GM12874 (cell line): Measurements from ENCODE around the gene NAV3.

Source experiments
- TF ChIP-seq, protein P1 (sequence below): IDR thresholded peaks from 2 replicates; pipeline ENCODE4 v1.5.1; 2011; ENCODE audit warnings: low read depth, mild to moderate bottlenecking, control low read depth, low read length, moderate library complexity; ENCODE audit not compliant: insufficient read depth

The NAV3 gene

DNA sequence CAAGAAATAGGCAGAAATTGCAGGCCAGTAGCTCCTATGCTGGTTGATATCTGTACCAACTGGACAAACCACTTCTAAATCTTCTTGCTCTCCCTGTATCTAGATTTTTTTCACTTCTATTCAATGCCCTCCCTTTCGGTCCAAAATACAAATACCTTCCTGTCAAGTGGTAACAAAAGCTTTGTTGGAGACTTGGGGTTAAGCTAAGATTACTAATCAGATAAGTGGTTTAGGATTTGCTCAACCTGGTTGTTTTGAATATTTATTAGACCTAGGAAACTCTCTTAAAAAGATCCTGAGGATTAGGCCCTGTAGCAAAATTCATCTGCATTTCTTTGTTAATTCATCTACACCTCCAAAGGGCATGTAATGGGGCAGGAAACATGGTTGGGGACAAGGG is 410.1 kb downstream of the NAV3 start:
- TF ChIP-seq, protein P1, sequence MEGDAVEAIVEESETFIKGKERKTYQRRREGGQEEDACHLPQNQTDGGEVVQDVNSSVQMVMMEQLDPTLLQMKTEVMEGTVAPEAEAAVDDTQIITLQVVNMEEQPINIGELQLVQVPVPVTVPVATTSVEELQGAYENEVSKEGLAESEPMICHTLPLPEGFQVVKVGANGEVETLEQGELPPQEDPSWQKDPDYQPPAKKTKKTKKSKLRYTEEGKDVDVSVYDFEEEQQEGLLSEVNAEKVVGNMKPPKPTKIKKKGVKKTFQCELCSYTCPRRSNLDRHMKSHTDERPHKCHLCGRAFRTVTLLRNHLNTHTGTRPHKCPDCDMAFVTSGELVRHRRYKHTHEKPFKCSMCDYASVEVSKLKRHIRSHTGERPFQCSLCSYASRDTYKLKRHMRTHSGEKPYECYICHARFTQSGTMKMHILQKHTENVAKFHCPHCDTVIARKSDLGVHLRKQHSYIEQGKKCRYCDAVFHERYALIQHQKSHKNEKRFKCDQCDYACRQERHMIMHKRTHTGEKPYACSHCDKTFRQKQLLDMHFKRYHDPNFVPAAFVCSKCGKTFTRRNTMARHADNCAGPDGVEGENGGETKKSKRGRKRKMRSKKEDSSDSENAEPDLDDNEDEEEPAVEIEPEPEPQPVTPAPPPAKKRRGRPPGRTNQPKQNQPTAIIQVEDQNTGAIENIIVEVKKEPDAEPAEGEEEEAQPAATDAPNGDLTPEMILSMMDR, result no peak

DNA sequence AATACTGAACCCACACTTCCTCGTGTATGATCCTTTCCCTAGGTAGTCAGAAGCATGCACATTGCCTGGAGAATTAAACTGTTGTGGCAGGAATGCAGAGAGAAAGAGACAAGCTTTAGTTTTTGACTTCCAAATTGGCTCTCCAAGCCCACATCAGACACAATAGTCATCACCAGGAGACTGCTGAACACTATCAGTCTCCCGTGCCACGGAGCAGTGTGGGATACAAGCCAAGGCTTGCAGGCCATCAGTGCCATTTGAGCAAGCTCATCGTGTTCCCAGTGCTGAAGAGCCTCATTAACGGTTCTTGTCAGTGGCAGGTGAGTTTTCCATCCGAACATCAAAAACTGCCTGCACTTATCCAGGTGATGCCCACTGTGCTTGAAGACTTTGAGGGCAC is 410.8 kb downstream of the NAV3 start:
- TF ChIP-seq, protein P1, result no peak

DNA sequence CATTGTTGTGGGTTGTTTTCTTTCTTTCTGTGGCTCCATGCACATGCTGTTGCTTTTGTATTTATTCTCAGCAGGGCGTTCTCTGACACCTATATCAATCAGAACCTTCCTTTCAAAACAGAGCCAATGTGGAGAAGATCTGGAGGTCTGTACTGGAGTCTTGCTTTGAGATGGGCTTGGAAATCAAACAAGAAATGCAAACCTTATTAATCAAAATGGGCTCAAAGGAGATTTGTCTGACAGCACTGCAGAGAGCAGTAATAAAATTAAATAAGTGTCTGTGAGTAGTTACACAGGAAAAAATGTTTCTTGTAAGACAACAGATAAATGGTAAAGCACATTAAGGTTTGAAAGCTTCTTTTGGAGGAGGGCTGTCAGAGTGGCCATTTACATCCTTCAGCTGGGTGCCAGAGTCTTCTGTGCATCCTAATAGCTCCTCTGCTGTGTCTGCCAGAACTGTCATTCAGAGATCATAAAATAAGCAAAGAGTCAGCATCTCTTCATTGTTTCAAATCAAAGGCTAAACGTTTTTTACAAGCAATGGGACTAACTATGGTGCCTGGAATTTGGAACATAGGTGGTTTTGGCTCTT is 414.3 kb downstream of the NAV3 start:
- TF ChIP-seq, protein P1, result no peak

DNA sequence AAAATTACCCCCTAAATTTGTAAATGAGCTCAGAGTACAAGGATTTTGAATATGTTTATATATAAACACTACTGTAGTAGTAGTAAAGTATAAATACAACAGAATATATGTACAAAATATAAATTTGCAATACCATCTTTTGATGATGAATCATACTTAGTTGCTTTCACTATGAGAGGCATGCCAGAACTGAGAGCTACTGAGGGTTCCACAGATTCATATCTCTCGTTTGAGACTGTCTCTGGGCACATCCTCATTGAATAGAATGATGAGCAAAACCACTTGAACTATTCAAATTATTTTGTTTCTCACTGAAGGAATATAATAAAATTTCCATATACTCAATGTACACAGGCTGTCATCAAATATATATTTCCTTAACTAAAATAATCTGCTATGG is 417.6 kb downstream of the NAV3 start:
- TF ChIP-seq, protein P1, result no peak

DNA sequence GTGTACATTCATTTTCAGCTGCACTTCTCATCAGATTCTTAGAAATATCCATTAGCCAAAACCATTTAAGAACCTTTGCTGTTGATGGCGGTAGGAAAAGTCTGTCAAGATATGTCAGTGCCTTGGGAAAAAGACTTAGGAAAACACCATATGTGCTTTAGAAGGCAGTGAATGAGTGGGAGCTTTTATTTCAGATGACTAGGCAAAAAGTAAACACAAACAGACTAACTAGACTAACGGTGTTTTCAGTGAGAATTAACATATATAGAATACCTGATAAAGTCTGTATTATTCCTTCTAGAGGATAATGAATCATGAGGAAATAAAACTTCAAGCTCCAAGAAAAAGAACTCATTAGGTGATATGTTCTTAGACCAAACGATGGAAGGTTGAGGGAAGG is 418.9 kb downstream of the NAV3 start:
- TF ChIP-seq, protein P1, result no peak

DNA sequence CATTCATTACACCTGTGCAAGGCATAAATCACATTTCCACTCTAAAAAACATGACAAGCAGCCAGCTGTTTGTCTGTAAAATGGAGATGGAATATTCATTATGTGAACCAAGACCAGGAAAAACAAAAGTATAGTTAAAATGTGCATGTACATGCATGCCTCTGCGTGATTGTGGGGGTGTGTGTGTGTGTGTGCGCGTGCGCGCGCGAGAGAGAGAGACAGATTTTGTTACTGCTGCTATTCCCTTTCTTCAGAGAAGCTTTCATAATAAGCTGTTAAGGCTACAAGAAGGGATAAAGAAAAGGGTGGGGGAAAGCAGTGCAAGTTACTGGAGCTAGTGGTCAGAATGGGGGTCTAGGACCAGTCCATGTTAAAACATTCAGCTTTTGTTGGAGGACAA is 430.3 kb downstream of the NAV3 start:
- TF ChIP-seq, protein P1, result no peak

DNA sequence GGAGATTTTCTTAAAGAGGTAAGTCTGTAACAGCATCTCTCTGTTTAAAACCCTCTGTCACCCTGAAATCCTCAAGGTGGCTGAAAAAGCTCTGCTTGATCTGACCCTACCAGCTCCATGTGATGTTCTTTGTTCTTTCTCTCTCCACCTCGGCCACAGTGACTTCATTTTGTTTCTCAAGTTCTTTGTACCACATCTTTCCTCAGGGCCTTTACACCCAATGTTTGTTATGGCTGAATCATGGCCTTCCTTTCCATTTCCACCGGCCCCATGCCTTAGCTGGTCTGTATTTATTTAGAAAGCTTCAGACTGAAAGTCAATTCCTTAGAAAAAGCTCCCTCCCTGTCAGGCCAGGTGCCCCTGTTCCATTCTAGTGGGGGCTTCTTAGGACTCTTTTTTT is 431.2 kb downstream of the NAV3 start:
- TF ChIP-seq, protein P1, result no peak
